ENCODE results near the gene REC8.

Gene REC8

GRCh38 chr14:24156840-24157239, 15.0 kb upstream of the REC8 start:
- no peak overlapping the region for H3K4me3 ChIP-seq (ENCODE audit: low read depth, low read length)
- no peak for DNase-seq (ENCODE audit: low read depth, low spot score)
- in situ Hi-C loops (cut with HindIII; ENCODE audit: low sequenced_read_pairs): no loop called here
- TF ChIP-seq CTCF (IDR thresholded peaks at IDR 0.05; ENCODE audit: low read depth, low read length): no peak

DNA sequence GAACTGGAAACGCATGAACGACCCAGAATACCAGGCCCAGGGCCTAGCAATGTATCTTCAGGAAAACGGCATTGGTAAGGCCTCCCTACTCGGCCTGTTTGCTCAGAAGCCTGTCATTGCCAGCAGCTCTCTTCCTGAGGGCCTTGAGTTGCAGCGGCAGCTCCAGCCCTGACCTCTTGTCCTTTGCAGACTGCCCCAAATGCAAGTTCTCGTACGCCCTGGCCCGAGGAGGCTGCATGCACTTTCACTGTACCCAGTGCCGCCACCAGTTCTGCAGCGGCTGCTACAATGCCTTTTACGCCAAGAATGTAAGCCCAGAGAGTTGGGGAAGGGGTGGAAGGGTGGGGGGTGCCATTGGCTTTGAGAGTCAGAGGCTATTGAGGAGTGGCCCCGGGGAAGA, 14.5 kb upstream of the REC8 start:
- TF ChIP-seq CTCF (IDR thresholded peaks at IDR 0.05; ENCODE audit: low read depth, low read length): no peak
- H3K4me3 ChIP-seq (ENCODE audit: low read depth, low read length): no peak overlapping the region
- DNase-seq (ENCODE audit: low read depth, low spot score): no peak
- in situ Hi-C loops (cut with HindIII; ENCODE audit: low sequenced_read_pairs): no loop called here

- in situ Hi-C loops (cut with HindIII; ENCODE audit: low sequenced_read_pairs): no loop called here
- DNase-seq (ENCODE audit: low read depth, low spot score): no peak
- no peak overlapping the region for H3K4me3 ChIP-seq (ENCODE audit: low read depth, low read length)
- TF ChIP-seq CTCF (IDR thresholded peaks at IDR 0.05; ENCODE audit: low read depth, low read length): no peak
Measured at GRCh38 chr14:24159777-24160498, 11.9 kb upstream of the REC8 start.

DNA sequence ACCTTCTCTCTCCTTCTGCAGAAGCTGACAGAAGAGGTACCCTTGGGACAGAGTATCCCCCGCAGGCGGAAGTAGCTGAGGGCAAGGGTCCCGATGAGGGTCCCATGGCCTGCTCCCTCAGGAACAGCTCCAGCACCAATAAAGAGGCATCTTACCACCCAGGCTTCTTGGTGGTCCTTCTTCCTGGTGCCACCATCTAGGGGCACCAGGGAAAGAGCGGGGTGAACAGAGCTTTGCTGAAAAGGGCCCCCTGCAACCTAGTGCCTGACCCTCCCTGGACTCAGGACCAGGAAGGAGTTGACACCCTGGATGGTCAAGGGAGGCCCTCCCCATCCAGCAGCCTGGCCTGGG, 11.4 kb upstream of the REC8 start:
- in situ Hi-C loops (cut with HindIII; ENCODE audit: low sequenced_read_pairs): no loop called here
- no peak for TF ChIP-seq CTCF (IDR thresholded peaks at IDR 0.05; ENCODE audit: low read depth, low read length)
- H3K4me3 ChIP-seq (ENCODE audit: low read depth, low read length): no peak overlapping the region
- no peak for DNase-seq (ENCODE audit: low read depth, low spot score)

- peak; percentile 93 for DNase-seq (ENCODE audit: low read depth, low spot score)
- in situ Hi-C loops (cut with HindIII; ENCODE audit: low sequenced_read_pairs): no loop called here
- TF ChIP-seq CTCF (IDR thresholded peaks at IDR 0.05; ENCODE audit: low read depth, low read length): peak; percentile 90
- peak within 1 kb of the TSS; percentile 72 for H3K4me3 ChIP-seq (ENCODE audit: low read depth, low read length)
Measured at GRCh38 chr14:24160850-24161804, 10.8 kb upstream of the REC8 start, which contains the start of gene IRF9. TSS of gene IRF9 (plus strand) at chr14:24161265. CDS start at chr14:24162145, 880 bp downstream.

- peak overlapping the region; percentile 72 for H3K4me3 ChIP-seq (ENCODE audit: low read depth, low read length)
- no peak for TF ChIP-seq CTCF (IDR thresholded peaks at IDR 0.05; ENCODE audit: low read depth, low read length)
- no peak for DNase-seq (ENCODE audit: low read depth, low spot score)
- in situ Hi-C loops (cut with HindIII; ENCODE audit: low sequenced_read_pairs): no loop called here
Measured at GRCh38 chr14:24162093-24162492, 9.8 kb upstream of the REC8 start.
